Activated naive CD8-positive, alpha-beta T cell treated with anti-CD3 and anti-CD28 coated beads for 36 hours (primary cell): ENCODE measurements around the gene KLHDC10. TPM values are rescaled to one million over a fixed set of nuclear protein-coding genes. Genes with fewer than 3 reads are reported as not detected.
"Not testable (repeated sequence)": the region's sequence is repeated elsewhere in the genome, so short reads cannot be mapped to it uniquely, and the experiment has no call there.

Source experiments
- DNase-seq: peaks from one replicate; pipeline ENCODE4 v3.0.0; 2021
- H3K27ac Mint-ChIP-seq: one replicate; pipeline ENCODE4 v1.8.0; 2022; ENCODE audit warnings: mild to moderate bottlenecking, moderate library complexity, mixed read lengths
- H3K27me3 Mint-ChIP-seq: one replicate; pipeline ENCODE4 v1.8.0; 2022; ENCODE audit warnings: mild to moderate bottlenecking, mixed read lengths
- H3K36me3 Mint-ChIP-seq: one replicate; pipeline ENCODE4 v1.8.0; 2021; ENCODE audit warnings: mild to moderate bottlenecking, mixed read lengths
- H3K4me1 Mint-ChIP-seq: one replicate; pipeline ENCODE4 v1.8.0; 2021; ENCODE audit warnings: mixed read lengths
- H3K4me3 Mint-ChIP-seq: one replicate; pipeline ENCODE4 v1.8.0; 2022; ENCODE audit warnings: mild to moderate bottlenecking, moderate library complexity, mixed read lengths
- H3K9me3 Mint-ChIP-seq: one replicate; pipeline ENCODE4 v1.8.0; 2022; ENCODE audit warnings: mixed read lengths
- total RNA-seq, 2 experiments: library from RNA; stranded (reverse); gene quantifications; one replicate each; pipeline ENCODE4 v1.2.3, GENCODE V29; 2021

KLHDC10 gene
- total RNA-seq: 10 to 100 TPM; 15.3 TPM

GRCh38 chr7:130069978-130070860 lies at the start of gene KLHDC10:
KLHDC10 (plus strand) TSS chr7:130070534; CDS start chr7:130070644, 110 bp downstream.
- Mint-ChIP-seq H3K9me3 (no peaks in the 10 kb centered on the region), H3K27ac (peak within 1 kb of the TSS; percentile 76), H3K4me1 (peaks cover 36% of the 10 kb centered on the region), H3K36me3 (no peaks in the 10 kb centered on the region), H3K4me3 (peak within 1 kb of the TSS; percentile 95), H3K27me3 (no peaks in the 10 kb centered on the region)
- DNase-seq: peak; percentile 93

GRCh38 chr7:130021105-130021834 lies 49.1 kb upstream of the KLHDC10 start:
- Mint-ChIP-seq H3K4me3 (no peak overlapping the region), H3K27me3 (no peaks in the 10 kb centered on the region), H3K9me3 (no peaks in the 10 kb centered on the region), H3K4me1 (no peaks in the 10 kb centered on the region), H3K27ac (no peak overlapping the region), H3K36me3 (peaks cover 20% of the 10 kb centered on the region)
- no peak for DNase-seq

GRCh38 chr7:130022115-130022514 lies 48.2 kb upstream of the KLHDC10 start:
- H3K27ac Mint-ChIP-seq: no peak overlapping the region
- H3K27me3 Mint-ChIP-seq: no peaks in the 10 kb centered on the region
- H3K4me3 Mint-ChIP-seq: no peak overlapping the region
- H3K9me3 Mint-ChIP-seq: no peaks in the 10 kb centered on the region
- peaks cover 22% of the 10 kb centered on the region for H3K36me3 Mint-ChIP-seq
- H3K4me1 Mint-ChIP-seq: no peaks in the 10 kb centered on the region
- no peak for DNase-seq

GRCh38 chr7:130022623-130023175 lies 47.6 kb upstream of the KLHDC10 start:
- no peaks in the 10 kb centered on the region for H3K4me1 Mint-ChIP-seq
- no peak overlapping the region for H3K27ac Mint-ChIP-seq
- DNase-seq: no peak
- H3K27me3 Mint-ChIP-seq: no peaks in the 10 kb centered on the region
- H3K36me3 Mint-ChIP-seq: peaks cover 24% of the 10 kb centered on the region
- H3K4me3 Mint-ChIP-seq: no peak overlapping the region
- no peaks in the 10 kb centered on the region for H3K9me3 Mint-ChIP-seq

- Mint-ChIP-seq H3K4me3 (no peak overlapping the region), H3K27me3 (no peaks in the 10 kb centered on the region), H3K9me3 (no peaks in the 10 kb centered on the region), H3K36me3 (peaks cover 22% of the 10 kb centered on the region), H3K27ac (no peak overlapping the region), H3K4me1 (no peaks in the 10 kb centered on the region)
- no peak for DNase-seq
Measured at GRCh38 chr7:130024390-130024789, 45.9 kb upstream of the KLHDC10 start.

- peaks cover 17% of the 10 kb centered on the region for H3K36me3 Mint-ChIP-seq
- no peaks in the 10 kb centered on the region for H3K27me3 Mint-ChIP-seq
- no peak overlapping the region for H3K4me3 Mint-ChIP-seq
- no peak overlapping the region for H3K27ac Mint-ChIP-seq
- no peak for DNase-seq
- no peaks in the 10 kb centered on the region for H3K4me1 Mint-ChIP-seq
- no peaks in the 10 kb centered on the region for H3K9me3 Mint-ChIP-seq
Measured at GRCh38 chr7:130032698-130033097, 37.6 kb upstream of the KLHDC10 start.

- DNase-seq: no peak
- Mint-ChIP-seq H3K27ac (no peak overlapping the region), H3K4me3 (no peak overlapping the region), H3K27me3 (no peaks in the 10 kb centered on the region), H3K4me1 (no peaks in the 10 kb centered on the region), H3K9me3 (no peaks in the 10 kb centered on the region), H3K36me3 (peaks cover 15% of the 10 kb centered on the region)
Measured at GRCh38 chr7:130037703-130038102, 32.6 kb upstream of the KLHDC10 start.

- Mint-ChIP-seq H3K27me3 (no peaks in the 10 kb centered on the region), H3K36me3 (peaks cover 18% of the 10 kb centered on the region), H3K4me3 (no peak overlapping the region), H3K27ac (no peak overlapping the region), H3K4me1 (peaks cover 7% of the 10 kb centered on the region), H3K9me3 (no peaks in the 10 kb centered on the region)
- DNase-seq: no peak
Measured at GRCh38 chr7:130040576-130040975, 29.8 kb upstream of the KLHDC10 start.

GRCh38 chr7:130047831-130048230 lies 22.5 kb upstream of the KLHDC10 start:
- no peak overlapping the region for H3K27ac Mint-ChIP-seq
- peaks cover 7% of the 10 kb centered on the region for H3K36me3 Mint-ChIP-seq
- H3K9me3 Mint-ChIP-seq: no peaks in the 10 kb centered on the region
- H3K4me1 Mint-ChIP-seq: peaks cover 15% of the 10 kb centered on the region
- no peak overlapping the region for H3K4me3 Mint-ChIP-seq
- no peak for DNase-seq
- no peaks in the 10 kb centered on the region for H3K27me3 Mint-ChIP-seq

- H3K4me3 Mint-ChIP-seq: no peak overlapping the region
- H3K9me3 Mint-ChIP-seq: no peaks in the 10 kb centered on the region
- peaks cover 7% of the 10 kb centered on the region for H3K36me3 Mint-ChIP-seq
- peaks cover 12% of the 10 kb centered on the region for H3K4me1 Mint-ChIP-seq
- H3K27me3 Mint-ChIP-seq: no peaks in the 10 kb centered on the region
- no peak for DNase-seq
- no peak overlapping the region for H3K27ac Mint-ChIP-seq
Measured at GRCh38 chr7:130048906-130049305, 21.4 kb upstream of the KLHDC10 start.

GRCh38 chr7:130052250-130052649 lies 18.1 kb upstream of the KLHDC10 start:
- H3K36me3 Mint-ChIP-seq, H3K4me1 Mint-ChIP-seq, H3K4me3 Mint-ChIP-seq, H3K27ac Mint-ChIP-seq, H3K9me3 Mint-ChIP-seq, DNase-seq, H3K27me3 Mint-ChIP-seq: not testable (repeated sequence)

GRCh38 chr7:130055198-130055597 lies 15.1 kb upstream of the KLHDC10 start:
- not testable (repeated sequence) for DNase-seq, H3K27ac Mint-ChIP-seq, H3K4me3 Mint-ChIP-seq, H3K4me1 Mint-ChIP-seq, H3K36me3 Mint-ChIP-seq, H3K9me3 Mint-ChIP-seq
- peaks cover 11% of the 10 kb centered on the region for H3K27me3 Mint-ChIP-seq

- Mint-ChIP-seq H3K27me3 (peaks cover 16% of the 10 kb centered on the region), H3K4me3 (no peak overlapping the region), H3K36me3 (no peaks in the 10 kb centered on the region), H3K4me1 (peaks cover 2% of the 10 kb centered on the region), H3K27ac (no peak overlapping the region), H3K9me3 (no peaks in the 10 kb centered on the region)
- no peak for DNase-seq
Measured at GRCh38 chr7:130062246-130062645, 8.1 kb upstream of the KLHDC10 start.

GRCh38 chr7:130063036-130063435 lies 7.3 kb upstream of the KLHDC10 start:
- Mint-ChIP-seq H3K4me3 (no peak overlapping the region), H3K4me1 (peaks cover 2% of the 10 kb centered on the region), H3K27ac (no peak overlapping the region), H3K36me3 (no peaks in the 10 kb centered on the region), H3K27me3 (peaks cover 16% of the 10 kb centered on the region), H3K9me3 (no peaks in the 10 kb centered on the region)
- DNase-seq: peak; percentile 68

GRCh38 chr7:130064580-130064926 lies 5.8 kb upstream of the KLHDC10 start:
- H3K4me3 Mint-ChIP-seq, H3K9me3 Mint-ChIP-seq, DNase-seq, H3K36me3 Mint-ChIP-seq, H3K27ac Mint-ChIP-seq, H3K4me1 Mint-ChIP-seq: not testable (repeated sequence)
- H3K27me3 Mint-ChIP-seq: peaks cover 14% of the 10 kb centered on the region
